ENCODE results near the gene DMRT3. TPM values are rescaled to one million over a fixed set of nuclear protein-coding genes. Genes with fewer than 3 reads are reported as not detected.
A peak's percentile ranks its signal among the peaks of the same experiment; 100 is the strongest.

The DMRT3 gene
- total and polyA plus RNA-seq, 10 of the 15 experiments (the other 5 are each of a cell fraction or from before 2014, with no cell fraction given) = 0.06 to 0.11 TPM; not detected in 8

GRCh38 chr9:974031-974995 lies 2.1 kb upstream of the DMRT3 start:
- TF ChIP-seq JUND (IDR thresholded peaks at IDR 0.05; ENCODE audit: low read depth, low read length) (no peak), EZH2 (IDR thresholded peaks at IDR 0.05; ENCODE audit: borderline replicate concordance, control insufficient read depth, low read depth, low read length) (0 out of 2 replicates have a peak, but pooled peaks have one; percentile 56)
- Histone ChIP-seq H3K4me2 (ENCODE audit: control insufficient read depth, insufficient read depth) (no peak overlapping the region), H3K36me3 (ENCODE audit: control insufficient read depth in 2 of 2, insufficient read depth in 2 of 2, low read length in 1 of 2) (no peaks in the 10 kb centered on the region), H3K4me3 (no peak overlapping the region), H3K79me2 (ENCODE audit: control insufficient read depth, insufficient read depth, low read length) (no peaks in the 10 kb centered on the region), H3K9me3 (replicated peaks; ENCODE audit: control insufficient read depth, insufficient read depth, low read length) (peaks cover 4% of the 10 kb centered on the region; the same call in 2 of the 3 replicates), H3K9ac (ENCODE audit: control insufficient read depth, insufficient read depth, low read length) (no peak overlapping the region), H3K27me3 (replicated peaks in 1 of 2; ENCODE audit: control insufficient read depth in 2 of 2, insufficient read depth in 2 of 2, low read length in 1 of 2) (peaks cover 25 to 50% of the 10 kb centered on the region in 2 experiments), H4K20me1 (ENCODE audit: control insufficient read depth, insufficient read depth) (no peaks in the 10 kb centered on the region; the same call in 1 of the 2 replicates), H3K27ac (ENCODE audit: control insufficient read depth, insufficient read depth) (no peak overlapping the region), H3K4me1 (ENCODE audit: control insufficient read depth, insufficient read depth, low read length) (no peaks in the 10 kb centered on the region), H2AFZ (ENCODE audit: control insufficient read depth, low read depth, low read length) (no peak overlapping the region)
- DNase-seq (ENCODE audit: low read depth, low spot score) (no peak), ATAC-seq (no peak), FAIRE-seq (no peak)
- ChIA-PET SMC1A (ENCODE audit: uncharacterized antibody, unreplicated experiment) (interaction anchor here (1.2 kb wide), 1 partner anchor 71 kb away, joined by 3 read pairs; no protein-coding TSS in a partner anchor), POLR2A (interaction anchor here (0.6 kb wide), 1 partner anchor 218 kb away, joined by 3 read pairs; no protein-coding TSS in a partner anchor), RAD21 (ENCODE audit: unreplicated experiment) (no interaction called here), CTCF (interaction anchor here (0.6 to 1.5 kb wide), 4 partner anchors 35 to 614 kb away, joined by 3 to 4 read pairs (median 4); no protein-coding TSS in a partner anchor)
- intact Hi-C loops (cut with micrococcal nuclease; ENCODE audit: unreplicated experiment) = no loop called here
- BruUV-seq (replicated peaks) = no TSS peak
- in situ Hi-C loops (cut with MboI) = no loop called here
- WGBS (ENCODE audit: insufficient coverage, insufficient replicate concordance, low lambda C conversion rate, missing lambda C conversion rate) = 26% methylated on average over 29 of the region's 29 CpGs

GRCh38 chr9:974996-975739 lies 1.3 kb upstream of the DMRT3 start:
- ChIA-PET CTCF (interaction anchor here (0.6 to 1.5 kb wide), 3 partner anchors 34 to 143 kb away, joined by 3 to 4 read pairs (median 4); no protein-coding TSS in a partner anchor), SMC1A (ENCODE audit: uncharacterized antibody, unreplicated experiment) (interaction anchor here (1.2 kb wide), 1 partner anchor 72 kb away, joined by 3 read pairs; no protein-coding TSS in a partner anchor), RAD21 (ENCODE audit: unreplicated experiment) (no interaction called here), POLR2A (no interaction called here)
- Histone ChIP-seq H2AFZ (ENCODE audit: control insufficient read depth, low read depth, low read length) (no peak overlapping the region), H3K27me3 (replicated peaks in 1 of 2; ENCODE audit: control insufficient read depth in 2 of 2, insufficient read depth in 2 of 2, low read length in 1 of 2) (peaks cover 25 to 47% of the 10 kb centered on the region in 2 experiments), H3K79me2 (ENCODE audit: control insufficient read depth, insufficient read depth, low read length) (no peaks in the 10 kb centered on the region), H3K27ac (ENCODE audit: control insufficient read depth, insufficient read depth) (no peak overlapping the region), H3K4me1 (ENCODE audit: control insufficient read depth, insufficient read depth, low read length) (no peaks in the 10 kb centered on the region), H3K36me3 (ENCODE audit: control insufficient read depth in 2 of 2, insufficient read depth in 2 of 2, low read length in 1 of 2) (no peaks in the 10 kb centered on the region), H3K9ac (ENCODE audit: control insufficient read depth, insufficient read depth, low read length) (no peak overlapping the region), H3K4me3 (no peak overlapping the region), H3K4me2 (ENCODE audit: control insufficient read depth, insufficient read depth) (no peak overlapping the region), H4K20me1 (ENCODE audit: control insufficient read depth, insufficient read depth) (no peaks in the 10 kb centered on the region; the same call in 1 of the 2 replicates), H3K9me3 (replicated peaks; ENCODE audit: control insufficient read depth, insufficient read depth, low read length) (peaks cover 4% of the 10 kb centered on the region; the same call in 2 of the 3 replicates)
- FAIRE-seq (no peak), ATAC-seq (no peak; the same call in 2 of the 3 replicates), DNase-seq (ENCODE audit: low read depth, low spot score) (no peak)
- 26% methylated on average over 24 of the region's 24 CpGs for WGBS (ENCODE audit: insufficient coverage, insufficient replicate concordance, low lambda C conversion rate, missing lambda C conversion rate)
- intact Hi-C loops (cut with micrococcal nuclease; ENCODE audit: unreplicated experiment) (no loop called here), in situ Hi-C loops (cut with MboI) (no loop called here)
- no TSS peak for BruUV-seq (replicated peaks)
- TF ChIP-seq SP1 (IDR thresholded peaks at IDR 0.05; ENCODE audit: low read depth, low read length) (no peak), ETV6 (conservative IDR thresholded peaks at IDR 0.05 in 1 of 2, IDR thresholded peaks at IDR 0.05 in 1 of 2; ENCODE audit: borderline replicate concordance in 1 of 2, low read depth in 1 of 2) (no peak), FOXK2 (IDR thresholded peaks at IDR 0.05) (no peak), STAT3 (IDR thresholded peaks at IDR 0.05; ENCODE audit: low read depth, low read length) (no peak), RELA (IDR thresholded peaks at IDR 0.05; ENCODE audit: borderline replicate concordance, partially characterized antibody) (no peak), ZZZ3 (IDR thresholded peaks at IDR 0.05; ENCODE audit: control insufficient read depth, insufficient read length, low read depth) (no peak), MAX (IDR thresholded peaks at IDR 0.05; ENCODE audit: low read depth, low read length) (no peak), HDAC2 (IDR thresholded peaks at IDR 0.05) (no peak), CHD4 (IDR thresholded peaks at IDR 0.05) (no peak), NFYB (IDR thresholded peaks at IDR 0.05; ENCODE audit: insufficient read depth, low read depth, low read length) (no peak)

All from GM12878 (cell line).